ENCODE data around the gene DLX3.

- TF ChIP-seq REST (IDR thresholded peaks at IDR 0.05; ENCODE audit: borderline replicate concordance) (no peak), SMC3 (conservative IDR thresholded peaks at IDR 0.05; ENCODE audit: poor library complexity) (no peak), CTCF (IDR thresholded peaks at IDR 0.05; ENCODE audit: poor library complexity, severe bottlenecking) (no peak), EP300 (conservative IDR thresholded peaks at IDR 0.05; ENCODE audit: poor library complexity, severe bottlenecking) (no peak), POLR2AphosphoS5 (IDR thresholded peaks at IDR 0.05) (no peak), EZH2 (IDR thresholded peaks at IDR 0.05; ENCODE audit: borderline replicate concordance, insufficient read depth, low read length, poor library complexity, severe bottlenecking) (no peak), MXI1 (conservative IDR thresholded peaks at IDR 0.05; ENCODE audit: poor library complexity, severe bottlenecking) (no peak), RAD21 (conservative IDR thresholded peaks at IDR 0.05) (no peak), TAF1 (IDR thresholded peaks at IDR 0.05; ENCODE audit: low read depth) (no peak)
These were observed 3.6 kb downstream of the DLX3 start for GRCh38 chr17:49991409-49991808.

Data from neural cell (in vitro differentiated cells).